OCI-LY7 (cell line): ENCODE results near the gene RIMS4.

Experiments used
- EZH2phosphoT487 ChIP-seq: fragments of 200-600 bp; sonication (generic); IDR thresholded peaks from 2 replicates; pipeline ENCODE4 v1.6.1; 2018; ENCODE audit warnings: low read depth, borderline replicate concordance, mild to moderate bottlenecking, mixed run types, antibody characterized with exemption, low read length, moderate library complexity, mixed read lengths
- TF ChIP-seq, protein P1 (sequence below): fragments of 200-600 bp; sonication (generic); conservative IDR thresholded peaks from 2 replicates; pipeline ENCODE4 v1.5.1; 2014; ENCODE audit warnings: mild to moderate bottlenecking, antibody characterized with exemption, low read length, moderate library complexity, mixed read lengths

DNA sequence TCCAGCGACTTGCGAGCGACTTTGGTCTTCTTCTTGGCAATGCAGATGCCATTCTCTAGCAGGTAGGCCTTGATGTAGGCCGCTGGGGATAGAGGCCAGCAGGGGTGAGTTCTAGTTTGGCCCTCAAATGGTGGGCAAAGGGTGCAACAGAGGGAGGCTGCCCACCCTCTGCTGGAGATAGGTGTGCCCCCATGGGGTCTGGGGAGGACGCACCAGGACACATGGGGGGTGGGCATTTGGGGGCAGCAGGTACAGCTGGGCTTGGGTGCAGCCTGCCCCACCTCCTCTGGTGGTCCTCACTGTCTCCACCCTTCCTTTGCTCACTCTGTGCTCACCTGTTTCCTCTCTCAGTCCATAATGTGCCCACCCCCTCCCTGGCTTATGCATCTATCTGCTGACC lies 53.4 kb downstream of the RIMS4 start:
- TF ChIP-seq, protein P1, sequence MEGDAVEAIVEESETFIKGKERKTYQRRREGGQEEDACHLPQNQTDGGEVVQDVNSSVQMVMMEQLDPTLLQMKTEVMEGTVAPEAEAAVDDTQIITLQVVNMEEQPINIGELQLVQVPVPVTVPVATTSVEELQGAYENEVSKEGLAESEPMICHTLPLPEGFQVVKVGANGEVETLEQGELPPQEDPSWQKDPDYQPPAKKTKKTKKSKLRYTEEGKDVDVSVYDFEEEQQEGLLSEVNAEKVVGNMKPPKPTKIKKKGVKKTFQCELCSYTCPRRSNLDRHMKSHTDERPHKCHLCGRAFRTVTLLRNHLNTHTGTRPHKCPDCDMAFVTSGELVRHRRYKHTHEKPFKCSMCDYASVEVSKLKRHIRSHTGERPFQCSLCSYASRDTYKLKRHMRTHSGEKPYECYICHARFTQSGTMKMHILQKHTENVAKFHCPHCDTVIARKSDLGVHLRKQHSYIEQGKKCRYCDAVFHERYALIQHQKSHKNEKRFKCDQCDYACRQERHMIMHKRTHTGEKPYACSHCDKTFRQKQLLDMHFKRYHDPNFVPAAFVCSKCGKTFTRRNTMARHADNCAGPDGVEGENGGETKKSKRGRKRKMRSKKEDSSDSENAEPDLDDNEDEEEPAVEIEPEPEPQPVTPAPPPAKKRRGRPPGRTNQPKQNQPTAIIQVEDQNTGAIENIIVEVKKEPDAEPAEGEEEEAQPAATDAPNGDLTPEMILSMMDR = no peak
- no peak for TF ChIP-seq EZH2phosphoT487
